DMS114 treated with DMSO at 0.1 percent for 48 hours (cell line): ENCODE measurements around the gene GPRC5D.

Experiments used
- DNase-seq: peaks from one replicate; lab custom pipeline; 2025; ENCODE audit not compliant: unreplicated experiment; lab: John Stamatoyannopoulos, UW

GPRC5D gene

DNA sequence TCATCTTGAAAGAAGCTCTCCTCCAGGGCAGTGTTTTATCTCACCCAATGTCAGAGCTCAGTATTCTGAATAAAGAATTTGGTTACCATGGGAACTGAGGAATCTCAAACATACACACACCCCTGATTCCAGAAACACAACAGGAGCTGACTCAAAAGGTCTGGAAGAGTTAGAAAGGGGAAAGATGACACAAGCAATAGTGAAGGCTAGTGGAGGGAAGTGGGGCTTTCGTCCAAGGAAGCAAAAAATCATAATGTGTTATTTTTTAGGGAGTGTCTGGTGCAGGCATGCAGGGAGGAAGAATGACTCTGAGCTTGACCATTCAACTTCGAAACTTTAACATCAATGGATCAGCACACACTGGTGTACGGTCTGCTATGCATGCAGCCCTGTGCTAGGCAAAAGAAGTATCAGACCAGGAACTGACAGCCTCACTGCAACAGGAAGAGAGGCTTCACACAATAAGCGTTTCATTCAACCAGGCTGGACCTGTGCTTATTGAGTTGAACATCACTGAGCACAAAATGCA is 27.8 kb upstream of the GPRC5D start:
- DNase-seq: no peak

DNA sequence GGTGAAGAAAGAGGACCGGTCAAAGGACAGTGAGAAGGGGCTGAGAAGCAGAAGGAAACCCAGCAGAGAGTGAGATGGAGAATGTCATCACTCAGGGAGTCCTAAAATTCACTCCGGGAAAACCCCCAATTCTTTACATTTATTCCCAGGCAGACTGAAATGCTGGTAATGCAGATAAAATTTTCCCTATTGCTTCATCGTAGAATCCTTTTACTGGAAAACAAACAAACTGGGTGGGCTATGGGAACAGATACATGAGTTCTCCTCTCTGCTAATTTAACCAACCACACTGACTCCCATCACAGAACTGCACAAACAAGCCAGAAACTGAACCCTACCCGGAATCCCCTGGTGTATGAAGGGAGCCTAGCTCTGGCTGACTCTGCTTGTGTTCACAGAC is 27.2 kb upstream of the GPRC5D start:
- DNase-seq: no peak

DNA sequence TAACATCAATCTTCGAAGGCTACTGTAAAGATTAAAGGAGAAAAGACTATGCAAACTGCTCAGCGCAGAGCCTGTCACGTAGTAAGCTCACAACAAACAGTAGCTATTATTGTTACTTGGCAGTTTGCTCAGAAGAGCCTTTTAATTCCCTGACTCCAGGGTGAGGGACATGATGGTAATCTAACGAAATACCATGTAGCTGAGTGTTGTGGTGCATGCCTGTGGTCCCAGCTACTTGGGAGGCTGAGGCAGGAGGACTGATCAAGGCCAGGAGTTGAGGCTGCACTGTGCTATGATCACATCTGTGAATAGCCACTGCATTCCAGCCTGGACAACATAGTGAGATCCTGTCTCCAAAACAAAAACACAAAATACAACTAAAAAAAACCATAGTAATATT is 25.3 kb upstream of the GPRC5D start:
- DNase-seq: no peak

DNA sequence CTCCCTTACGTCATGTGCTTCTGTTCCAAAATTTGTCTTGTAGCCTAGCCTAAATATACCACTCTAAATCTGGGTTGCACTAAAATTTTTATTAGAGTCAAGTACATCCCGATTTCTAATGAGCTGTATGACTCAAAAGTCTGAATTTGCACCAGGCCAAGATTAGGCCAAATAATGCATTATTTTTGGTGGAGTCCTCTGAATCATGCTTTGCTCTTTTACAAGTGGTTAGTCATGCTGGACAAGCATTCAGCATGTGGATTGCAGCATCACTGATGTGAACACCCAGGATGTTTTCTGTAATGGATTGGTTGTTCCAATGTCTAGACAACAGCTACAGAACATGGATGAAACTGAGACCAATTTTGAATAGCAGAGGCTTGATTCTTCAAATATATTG is 24.4 kb upstream of the GPRC5D start:
- no peak for DNase-seq

DNA sequence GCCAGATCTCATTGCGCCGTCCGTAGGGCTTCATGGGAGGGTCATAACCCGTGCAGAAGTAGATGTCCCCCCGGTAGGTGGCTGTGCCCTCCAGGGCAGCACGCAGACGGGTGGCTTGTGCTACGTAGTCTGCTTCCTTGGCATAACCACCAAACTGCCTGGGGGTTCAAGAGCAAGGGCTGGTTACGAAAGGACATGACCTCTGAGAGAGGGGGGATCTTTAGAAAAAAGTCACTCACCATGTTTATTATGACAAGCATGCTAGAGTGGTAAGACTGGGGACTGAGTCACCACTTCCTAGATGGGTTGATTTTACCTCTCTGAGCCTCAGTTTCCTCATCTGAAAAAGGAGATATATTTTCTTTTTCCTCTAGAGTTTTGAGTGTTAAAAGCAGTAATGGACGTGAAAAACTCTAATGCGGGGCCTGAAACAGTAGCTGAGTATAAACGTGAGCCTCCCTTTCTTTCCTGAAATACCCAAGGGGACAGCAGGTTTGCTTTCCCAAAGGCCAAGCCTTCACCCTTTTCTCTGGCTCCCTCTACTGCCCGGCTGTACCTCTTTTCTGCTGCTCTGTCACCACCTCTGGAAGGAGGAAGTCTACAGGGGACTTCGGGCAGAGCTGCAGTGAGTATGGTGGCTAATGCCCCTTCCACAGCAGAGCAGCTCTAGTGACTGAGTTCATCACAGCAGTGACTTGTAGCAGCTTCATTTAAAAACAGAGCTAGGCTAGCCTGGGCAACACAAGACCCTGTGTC is 23.5 kb upstream of the GPRC5D start:
- DNase-seq: no peak

DNA sequence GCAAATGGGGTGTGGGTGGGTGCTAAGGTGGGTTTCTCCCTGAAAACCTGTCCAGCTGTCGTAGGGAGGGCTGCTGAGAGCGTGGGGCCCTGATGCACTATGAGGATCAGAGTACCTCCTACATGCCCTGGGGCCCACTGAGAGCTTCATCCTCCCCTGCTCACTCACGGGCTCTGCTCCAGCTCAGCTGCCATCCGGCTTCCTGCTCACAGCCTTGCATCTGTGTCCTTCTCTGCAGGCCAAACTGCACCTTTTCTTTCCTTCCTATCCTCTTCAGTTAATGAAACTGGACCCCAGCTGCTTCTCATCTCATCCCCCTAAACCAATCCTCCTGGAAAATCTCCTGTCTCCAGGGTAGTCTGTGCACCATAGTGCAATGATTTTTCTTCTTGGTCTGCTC is 22.2 kb upstream of the GPRC5D start:
- DNase-seq: no peak

DNA sequence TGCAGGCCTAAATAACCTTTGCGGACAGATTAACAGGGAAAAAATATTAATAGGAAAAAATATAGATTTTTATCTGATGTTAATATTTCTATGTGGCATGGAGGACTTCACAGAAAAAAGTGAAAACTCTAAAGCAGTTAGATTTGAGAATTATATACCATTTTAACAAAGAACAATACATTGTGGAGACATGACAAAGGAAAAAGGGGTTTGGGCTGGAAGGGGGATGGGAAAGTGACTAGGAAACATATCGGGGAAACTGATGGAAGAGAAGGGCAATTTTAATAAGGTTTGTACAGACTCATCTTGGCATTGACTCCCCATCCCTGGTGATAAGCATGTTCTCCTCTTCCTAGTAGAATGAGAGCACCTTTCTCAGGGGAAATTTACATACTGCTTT is 21.0 kb upstream of the GPRC5D start:
- no peak for DNase-seq

DNA sequence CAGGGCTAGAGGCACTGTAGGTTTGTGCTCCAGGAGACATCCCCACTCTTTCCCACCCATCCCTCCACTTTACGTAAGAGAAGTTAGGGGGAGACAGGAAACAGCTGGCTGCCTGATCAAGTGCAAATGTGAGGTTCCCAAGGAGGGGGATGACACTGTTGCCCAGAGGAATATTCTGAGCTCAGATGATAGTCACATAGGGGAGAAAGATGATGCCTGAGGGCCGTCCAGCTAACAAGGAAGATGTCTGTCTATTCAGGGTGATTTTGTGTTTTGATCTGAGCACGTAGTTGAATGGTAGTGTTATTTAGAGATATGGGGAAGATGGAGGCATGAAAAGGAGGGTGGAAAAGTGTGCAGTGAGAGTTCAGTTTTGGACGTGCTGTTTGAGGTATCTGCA is 13.9 kb upstream of the GPRC5D start:
- DNase-seq: no peak

DNA sequence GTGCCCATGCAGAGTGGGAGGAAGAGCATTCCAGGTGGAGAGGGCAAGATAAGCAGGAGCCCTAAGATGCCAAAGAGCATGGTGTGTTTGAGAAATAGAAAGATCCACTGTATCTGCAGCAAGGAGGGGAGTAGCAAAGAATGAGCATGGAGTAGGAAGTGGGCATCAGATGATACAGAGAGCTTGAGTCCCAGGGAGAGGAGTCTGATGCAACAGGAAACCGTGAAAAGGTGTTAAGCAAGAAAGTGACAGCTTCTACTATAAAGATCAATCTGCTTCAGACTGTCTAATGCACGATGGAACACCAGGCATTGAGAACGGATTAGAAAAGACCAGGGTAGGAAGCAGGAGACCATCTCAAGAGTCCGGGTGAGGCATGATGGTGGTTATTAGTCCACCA is 12.3 kb upstream of the GPRC5D start:
- no peak for DNase-seq

DNA sequence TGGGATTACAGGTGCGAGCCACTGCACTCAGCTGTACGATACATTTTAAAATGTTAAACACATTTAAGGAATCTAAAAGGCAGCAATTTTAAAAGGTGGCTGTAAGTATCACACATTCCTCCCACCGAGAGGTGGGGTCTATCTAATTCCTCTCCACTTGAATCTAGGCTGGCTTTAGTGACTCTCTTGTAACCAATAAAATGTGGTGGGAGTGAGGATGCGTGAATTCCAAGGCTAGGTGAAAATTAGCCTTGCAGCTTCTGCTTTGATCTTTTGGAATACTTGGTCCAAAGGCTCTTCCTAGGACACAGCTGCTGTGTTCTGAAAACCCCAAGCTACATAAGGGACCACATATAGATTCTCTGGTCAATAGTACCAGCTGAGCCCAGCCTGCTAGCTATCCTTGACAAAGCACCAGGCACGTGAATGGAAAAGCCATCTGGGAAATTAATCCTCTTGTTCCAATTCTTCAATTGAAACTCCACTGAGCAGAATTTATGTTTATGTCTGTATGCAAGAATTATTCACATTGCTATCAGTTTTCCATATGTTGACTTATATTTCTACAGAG is 8.8 kb upstream of the GPRC5D start:
- no peak for DNase-seq

DNA sequence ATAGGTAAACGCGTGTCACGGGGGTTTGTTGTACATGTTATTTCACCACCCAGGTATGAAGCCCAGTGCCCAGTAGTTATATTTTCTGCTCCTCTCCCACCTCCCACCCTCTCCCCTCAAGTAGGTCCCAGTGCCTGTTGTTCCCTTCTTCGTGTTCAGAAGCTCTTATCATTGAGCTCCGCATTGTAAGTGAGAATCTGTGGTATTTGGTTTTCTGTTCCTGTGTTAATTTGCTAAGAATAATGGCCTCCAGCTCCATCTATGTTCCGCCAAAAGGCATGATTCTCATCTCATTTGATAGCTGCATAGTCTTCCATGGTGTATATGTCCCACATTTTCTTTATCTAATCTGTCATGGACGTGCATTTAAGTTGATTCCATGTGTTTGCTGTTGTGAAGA is 6.9 kb upstream of the GPRC5D start:
- no peak for DNase-seq

DNA sequence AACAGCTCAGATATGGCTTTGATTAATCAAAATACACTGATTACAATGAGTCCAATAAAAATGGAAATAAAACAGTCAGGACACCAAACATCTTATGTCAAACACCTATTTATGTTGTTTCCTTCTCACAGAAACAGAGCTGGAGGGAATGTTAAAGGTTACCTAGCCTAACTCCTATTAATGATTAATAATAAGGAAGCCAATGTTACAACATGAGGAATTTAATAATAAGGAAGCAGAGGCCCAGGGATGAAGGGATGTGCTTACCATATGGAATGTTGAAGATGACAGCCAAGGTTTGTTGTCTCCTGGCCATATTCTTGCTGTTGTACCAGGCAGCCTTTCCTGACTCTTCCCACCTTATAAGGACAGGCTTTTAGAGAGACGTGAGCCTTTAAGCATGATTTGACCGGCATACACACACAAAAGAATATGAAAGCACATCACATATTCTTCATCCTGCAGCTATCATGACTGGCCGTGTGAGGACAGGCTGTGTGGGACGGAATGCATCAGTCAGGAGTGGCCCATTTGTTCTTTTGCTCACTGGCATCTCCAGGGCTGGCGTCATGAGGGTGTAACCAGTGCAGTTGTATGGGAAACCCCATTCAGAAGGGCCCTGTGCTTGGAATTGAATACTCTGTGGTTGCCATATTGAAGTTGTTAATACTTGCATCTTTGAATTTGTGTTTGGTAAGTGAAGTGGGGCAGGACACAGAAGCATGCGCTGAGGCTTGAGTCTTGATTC is 3.1 kb upstream of the GPRC5D start:
- no peak for DNase-seq

DNA sequence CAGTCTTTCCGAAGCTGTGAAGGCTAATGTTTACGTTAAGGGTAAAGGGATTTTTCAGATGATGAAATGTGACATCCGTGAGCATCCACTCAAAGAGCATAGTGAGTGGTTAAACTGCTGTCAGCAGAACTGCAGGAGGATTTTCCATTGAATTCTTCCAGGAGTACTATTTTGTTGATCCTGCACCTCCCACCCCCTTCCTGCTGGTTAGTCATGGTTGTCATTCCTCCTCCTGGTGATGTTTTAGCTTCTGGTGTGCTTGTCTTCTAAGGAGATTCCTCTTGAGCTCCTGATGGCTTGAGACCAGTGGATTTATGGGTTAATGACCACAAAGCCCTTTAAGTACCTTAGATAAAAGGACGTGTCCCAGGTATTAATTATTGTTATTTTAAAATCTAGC is 2.4 kb upstream of the GPRC5D start:
- DNase-seq: no peak

DNA sequence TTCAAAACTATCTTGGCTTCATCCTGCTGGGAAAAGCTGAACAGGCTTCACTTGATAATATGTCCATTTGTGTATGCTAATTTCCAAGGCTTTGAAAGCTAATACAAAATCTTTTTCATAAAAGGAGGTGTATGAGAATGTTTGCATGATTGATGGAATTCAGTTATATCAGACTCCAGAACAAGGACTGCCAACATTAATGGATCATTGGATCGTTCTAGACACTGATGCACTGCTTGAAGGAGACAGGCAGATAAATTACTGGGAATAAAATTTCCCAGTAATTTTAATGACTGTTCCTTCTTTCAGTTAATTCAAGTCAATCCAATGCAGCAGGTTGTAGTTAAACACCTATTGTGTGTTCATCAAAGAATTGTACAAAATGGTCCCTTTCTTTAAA is 466 bp downstream of the GPRC5D start:
- no peak for DNase-seq

DNA sequence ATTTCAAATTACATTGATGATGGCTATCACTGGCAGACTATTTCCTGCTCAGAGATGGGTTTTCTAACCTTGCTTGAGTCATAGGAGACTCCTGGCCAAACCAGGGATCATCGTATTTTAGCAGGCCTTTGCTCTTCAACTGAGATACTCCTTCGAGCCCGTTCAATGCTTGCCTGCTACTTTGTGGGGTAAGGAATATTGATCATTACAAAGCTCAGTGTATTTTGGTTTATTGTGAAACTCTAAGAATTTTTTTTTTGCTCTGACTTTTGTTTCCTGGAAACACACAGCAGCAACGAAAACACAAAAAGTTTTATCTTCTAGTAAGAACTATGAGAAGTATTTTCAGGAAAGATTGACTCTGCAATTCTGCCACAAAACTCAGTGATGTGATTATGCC is 4.1 kb downstream of the GPRC5D start:
- no peak for DNase-seq

DNA sequence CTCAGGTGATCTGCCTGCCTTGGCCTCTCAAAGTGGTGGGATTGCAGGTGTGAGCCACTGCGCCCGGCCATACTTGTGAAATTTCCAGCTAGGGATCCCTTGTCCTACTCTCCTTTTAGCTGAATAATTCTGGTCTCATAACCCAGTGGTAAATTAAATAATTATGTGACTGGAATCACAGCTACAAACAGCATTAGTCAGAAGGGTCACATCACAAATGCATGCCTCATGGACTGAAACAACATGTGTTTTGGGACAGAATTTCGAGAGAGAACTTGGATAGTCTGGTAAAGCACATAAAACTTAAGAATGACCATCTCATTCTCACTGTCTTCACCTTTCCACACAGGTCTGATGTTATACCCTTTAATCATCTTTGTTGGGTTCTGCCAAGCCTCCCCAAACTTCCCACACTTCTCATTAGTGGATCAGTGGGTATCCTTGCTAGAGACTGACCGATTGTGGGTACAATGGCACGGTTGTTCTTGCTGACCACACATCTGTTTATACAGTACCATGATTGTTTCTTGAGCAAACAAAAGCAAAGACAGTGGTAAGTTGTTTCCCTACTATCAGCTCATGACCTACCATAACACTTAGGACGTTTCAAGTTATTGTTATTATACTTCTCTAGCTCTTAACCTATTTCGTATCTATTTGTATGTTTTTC is 5.1 kb downstream of the GPRC5D start:
- DNase-seq: no peak

DNA sequence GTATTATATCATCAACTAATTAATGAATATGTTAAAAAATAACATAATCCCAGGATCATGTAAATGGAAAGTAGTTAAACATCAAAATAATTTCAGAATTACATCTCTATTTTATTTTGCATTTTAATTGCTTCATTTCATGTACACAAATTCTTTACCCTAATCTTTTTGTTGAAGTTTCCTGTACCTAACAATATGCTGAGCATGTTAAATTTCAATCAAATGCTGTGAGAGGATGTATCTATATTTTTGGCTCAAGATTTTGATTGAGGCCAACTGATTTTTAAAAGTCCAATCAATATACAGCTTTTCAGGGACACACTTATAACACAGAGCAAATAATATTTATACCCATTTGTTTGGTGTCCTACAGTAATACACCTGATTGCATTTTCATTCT is 6.4 kb downstream of the GPRC5D start:
- no peak for DNase-seq

DNA sequence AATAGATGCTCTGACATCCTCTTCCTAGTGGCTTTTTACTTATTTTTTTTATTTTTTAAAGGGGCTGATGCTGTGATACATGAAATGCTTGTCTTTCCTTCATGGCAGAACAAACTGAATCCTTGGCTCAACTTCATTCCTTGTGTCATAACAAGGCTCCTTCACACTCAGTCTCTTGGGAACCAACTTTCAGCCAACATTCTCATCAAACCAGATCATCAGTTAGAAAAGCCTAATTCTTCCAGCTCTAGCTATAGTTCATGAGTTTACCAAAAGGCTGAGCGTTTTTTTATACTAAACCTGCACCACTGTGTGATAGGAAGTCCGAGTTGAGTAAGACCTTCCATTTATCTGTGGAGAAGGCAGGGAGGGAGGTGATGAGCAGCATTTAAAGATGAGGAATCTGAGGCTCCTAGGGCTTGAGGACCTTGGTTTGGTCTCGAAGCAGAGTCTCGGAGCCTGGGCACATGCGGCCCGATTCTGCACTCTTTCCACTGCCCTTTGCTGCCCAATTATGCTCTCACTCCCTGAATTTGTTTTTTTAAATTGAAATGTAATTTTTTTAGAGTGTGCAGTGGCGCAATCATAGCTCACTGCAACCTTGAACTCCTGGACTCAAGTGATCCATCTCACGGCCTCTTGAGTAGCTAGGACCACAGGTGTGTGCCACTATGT is 8.2 kb downstream of the GPRC5D start:
- DNase-seq: no peak

DNA sequence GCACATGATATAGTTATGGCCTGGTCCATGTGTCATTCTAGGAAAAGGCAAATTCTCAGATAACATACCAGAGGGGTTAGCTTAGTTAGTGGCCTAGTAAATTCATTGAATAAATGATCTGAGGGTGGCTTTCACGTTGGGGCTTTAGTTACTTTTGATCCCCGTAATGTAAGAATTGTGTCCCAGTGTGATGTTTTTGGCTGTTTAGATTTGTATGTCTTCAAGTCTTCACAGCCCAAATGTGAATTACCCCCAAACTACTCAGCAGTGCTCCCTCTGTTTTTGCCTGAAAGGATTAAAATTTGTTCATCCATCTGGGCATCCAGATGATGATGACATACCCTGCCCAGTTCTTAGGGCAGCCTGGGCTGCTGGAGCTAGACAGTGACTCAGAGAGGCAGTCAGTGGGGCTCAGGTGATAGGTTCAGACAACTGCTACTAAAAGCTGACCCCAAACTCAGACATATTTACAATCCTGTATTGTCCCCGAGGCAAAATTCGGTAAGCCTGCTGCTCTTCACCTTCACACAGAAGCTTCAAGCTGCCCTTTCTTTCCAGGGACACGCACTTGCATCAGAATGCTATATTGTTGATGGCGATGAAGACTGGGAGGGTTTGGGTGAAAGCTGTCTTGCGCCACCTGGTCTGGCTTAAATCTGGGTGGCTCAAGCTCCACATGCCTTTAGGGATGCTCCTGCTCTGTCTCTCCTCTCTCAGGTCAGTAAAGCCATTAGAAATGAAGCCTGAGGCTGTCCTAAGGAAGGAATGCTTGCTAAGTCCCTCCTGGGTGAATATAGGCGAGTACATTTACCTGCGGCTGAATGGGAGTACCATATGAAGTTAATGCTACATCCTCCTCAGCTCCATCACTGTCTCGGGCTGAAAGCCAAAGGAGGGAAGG is 10.3 kb downstream of the GPRC5D start:
- DNase-seq: no peak

DNA sequence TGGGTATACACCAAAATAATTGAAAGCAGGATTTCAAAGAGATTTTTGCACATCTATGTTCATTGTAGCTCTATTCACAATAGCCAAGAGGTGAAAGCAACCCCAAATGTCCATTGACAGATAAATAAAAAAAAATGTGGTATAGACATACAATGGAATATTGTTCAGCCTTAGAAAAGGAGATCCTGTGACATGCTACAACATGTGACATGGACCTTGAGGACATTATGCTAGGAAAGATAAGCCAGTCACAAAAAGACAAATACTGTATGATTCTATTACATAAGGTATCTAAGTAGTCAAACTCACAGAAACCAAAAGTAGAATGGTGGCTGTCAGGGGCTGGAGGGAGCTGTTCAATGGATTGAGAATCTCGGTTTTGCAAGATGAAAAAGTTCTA is 12.1 kb downstream of the GPRC5D start:
- DNase-seq: no peak
